GM12801 (cell line): ENCODE measurements around the gene GRID1.

Experiments used
- CTCF ChIP-seq: IDR thresholded peaks from one replicate; pipeline ENCODE4 v1.5.1; 2011; ENCODE audit warnings: control low read depth; ENCODE audit not compliant: insufficient read length; ENCODE audit errors: extremely low read depth

Gene GRID1

DNA sequence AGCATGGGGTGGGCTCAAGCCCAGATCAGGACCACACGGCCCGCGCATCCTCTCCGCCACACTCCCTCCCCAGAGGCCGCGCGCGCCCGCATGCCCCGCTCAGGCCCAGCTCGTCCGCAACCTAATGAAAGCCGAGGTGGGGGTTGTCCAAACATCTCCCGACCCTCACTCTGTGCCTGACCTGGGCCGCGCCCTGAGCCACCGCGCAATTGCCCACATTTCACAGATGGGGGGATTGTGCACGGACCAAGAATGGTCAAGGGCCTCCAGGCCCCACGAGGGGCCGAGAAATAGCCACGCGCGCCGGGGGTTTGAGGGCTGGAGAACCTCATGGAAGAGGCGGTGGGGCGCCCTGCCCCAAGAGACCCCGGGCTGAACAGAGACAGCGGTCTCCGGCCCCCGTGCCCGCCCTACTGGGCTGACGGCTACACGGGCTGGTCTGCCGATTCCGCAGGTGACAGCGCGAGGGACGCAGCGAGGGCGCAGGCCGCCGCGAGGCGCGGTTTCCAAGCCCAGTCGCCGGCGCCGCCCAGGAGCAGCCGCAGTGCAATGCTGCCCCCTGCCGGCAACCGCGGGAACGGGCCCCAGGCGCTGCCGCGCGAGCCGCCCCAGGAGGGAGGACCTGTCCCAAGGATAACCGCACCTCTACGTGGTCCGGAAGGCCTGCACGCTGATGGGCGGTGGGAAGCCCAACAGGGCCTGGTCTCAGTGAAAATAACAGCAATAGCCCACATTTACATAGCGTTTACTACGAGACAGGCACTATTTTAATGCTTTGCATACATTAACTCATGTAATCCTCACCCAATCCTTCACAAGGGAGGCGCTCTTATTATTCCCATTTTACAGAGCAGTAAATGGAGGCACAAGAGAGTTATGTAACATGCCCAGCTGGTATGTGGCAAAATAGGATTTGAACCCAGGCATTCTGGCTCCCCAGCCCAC, 10.5 kb upstream of the GRID1 start:
- TF ChIP-seq CTCF, result no peak

DNA sequence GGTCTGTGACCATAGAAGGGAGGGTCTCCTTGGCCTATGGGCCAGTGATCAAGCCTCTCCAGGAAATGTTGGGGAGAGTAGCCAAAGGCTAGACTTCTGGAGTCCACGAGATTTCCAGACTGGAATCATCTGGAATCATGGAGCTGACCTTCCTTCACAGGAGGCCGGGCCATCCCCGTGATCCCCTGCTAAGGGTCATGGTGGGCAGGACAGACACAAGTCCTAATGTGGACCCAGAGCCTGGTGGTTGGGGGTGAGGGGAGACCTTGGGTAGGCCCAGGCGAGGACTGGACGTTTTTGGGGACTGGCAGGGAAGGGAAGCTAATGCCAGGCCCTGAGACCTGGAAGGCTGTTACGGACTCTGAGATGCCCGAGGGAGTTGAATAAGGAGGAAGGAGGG, 9.8 kb upstream of the GRID1 start:
- TF ChIP-seq CTCF, result no peak

DNA sequence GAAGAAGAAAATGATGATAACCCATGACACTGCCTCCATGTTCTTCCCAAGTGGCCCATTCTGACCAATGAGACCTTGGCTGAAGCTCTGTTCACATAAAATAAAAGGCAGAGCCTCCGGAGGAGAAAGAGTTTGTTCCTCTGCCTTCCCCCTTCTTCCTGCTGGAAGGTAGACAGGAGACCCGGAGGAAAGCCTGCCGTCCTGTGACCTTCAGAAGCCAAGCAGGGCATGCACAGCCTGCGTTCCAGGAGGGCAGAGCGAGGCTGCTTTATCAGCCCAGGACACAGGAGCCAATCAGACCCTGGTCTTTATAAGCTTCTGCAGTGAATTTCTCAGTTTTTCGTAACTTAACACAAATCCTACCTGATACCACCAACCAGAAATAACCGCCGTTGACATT, 8.6 kb upstream of the GRID1 start:
- no peak for TF ChIP-seq CTCF

DNA sequence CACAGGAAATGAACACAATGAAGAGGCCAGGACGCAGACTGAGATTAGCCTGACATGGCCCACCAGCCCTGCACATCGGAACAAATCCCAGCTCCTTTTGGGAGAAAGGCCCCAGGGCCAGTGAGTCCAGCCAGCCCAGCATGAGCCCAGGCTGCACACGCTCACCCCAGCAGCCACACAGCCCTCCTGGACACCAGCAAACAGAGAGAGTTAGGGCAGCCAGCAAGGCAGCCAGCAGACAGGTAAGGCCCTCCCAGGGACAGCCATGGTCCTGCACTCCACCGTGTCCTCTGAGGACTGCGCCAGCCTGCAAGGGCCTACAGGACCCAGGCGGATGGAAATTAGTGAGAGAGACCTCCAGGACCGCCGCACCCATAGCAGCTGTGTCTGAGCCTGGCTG, 8.1 kb upstream of the GRID1 start:
- no peak for TF ChIP-seq CTCF

DNA sequence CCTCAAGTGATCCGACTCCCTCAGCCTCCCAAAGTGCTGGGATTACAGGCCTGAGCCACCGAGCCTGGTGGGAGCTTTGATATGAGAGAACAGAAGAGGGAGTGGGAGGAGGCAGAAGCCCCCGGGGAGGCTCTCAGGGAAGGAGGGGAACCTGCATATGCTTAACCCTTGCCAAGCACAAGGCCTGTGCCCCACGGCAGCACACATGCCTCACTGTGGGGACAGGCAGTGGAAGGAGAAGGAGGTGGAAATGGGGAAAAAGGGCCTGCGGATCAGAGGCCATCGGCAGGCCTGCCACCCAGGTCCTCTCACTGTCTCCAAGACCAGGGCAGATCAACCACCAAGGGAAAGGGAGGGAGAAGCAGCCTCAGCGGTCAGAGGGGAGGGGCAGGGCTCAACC, 7.2 kb upstream of the GRID1 start:
- TF ChIP-seq CTCF, result no peak

DNA sequence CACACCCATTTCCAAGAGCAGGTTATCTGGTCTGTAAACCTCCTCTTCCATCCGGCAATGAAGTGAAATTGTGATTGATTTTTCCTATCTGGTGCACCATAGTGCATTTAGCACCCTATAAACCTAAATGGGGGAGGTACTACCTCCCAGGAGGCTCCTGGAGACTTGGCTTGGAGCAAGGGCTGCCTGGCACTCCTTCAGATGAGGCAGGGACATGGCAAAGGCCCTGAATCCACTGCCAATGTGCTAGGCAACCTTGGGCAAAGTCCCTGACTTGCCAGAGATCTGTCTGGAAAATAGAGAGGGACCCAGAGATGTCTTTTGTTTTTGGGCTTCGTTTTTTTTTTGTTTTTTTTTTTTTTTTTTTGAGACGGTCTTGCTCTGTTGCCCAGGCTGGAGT, 6.7 kb upstream of the GRID1 start:
- no peak for TF ChIP-seq CTCF

DNA sequence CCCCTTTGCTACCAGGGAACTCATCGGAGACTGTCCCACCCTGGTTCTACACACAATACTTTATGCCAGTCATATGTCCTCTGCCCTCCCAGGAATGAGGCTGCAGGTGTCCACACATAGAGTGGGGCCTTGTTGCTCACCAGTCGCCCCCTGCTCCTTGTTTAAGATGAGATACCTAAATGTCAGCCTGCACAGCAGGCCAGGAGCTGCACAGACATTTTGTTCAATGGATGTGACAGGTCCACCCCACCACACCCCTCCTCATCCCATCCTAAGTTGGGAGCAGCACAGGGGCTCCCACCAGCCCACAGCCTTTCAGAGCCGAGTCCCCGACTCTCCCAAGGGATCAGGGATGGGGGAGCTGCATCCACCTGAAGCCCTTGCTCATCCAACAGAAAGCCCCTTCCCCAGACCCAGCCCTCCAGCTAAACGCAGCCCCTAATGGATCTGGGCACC, 6.2 kb upstream of the GRID1 start:
- TF ChIP-seq CTCF, result no peak
